ENCODE results near the gene PAX2.

PAX2 gene

GRCh38 chr10:100837300-100837699 is 91.9 kb downstream of the PAX2 start:
- in situ Hi-C loops (cut with MboI; ENCODE audit: low sequenced_read_pairs): no loop called here
- Histone ChIP-seq H3K4me3 (no peak overlapping the region), H3K27me3 (ENCODE audit: low read depth) (peaks cover 3% of the 10 kb centered on the region; the same call in 1 of the 2 replicates), H3K36me3 (replicated peaks) (no peaks in the 10 kb centered on the region), H3K9me3 (no peaks in the 10 kb centered on the region), H3K4me1 (no peaks in the 10 kb centered on the region)
- DNase-seq (ENCODE audit: low spot score in 2 of 2): no peak

- DNase-seq (ENCODE audit: low spot score in 2 of 2): no peak
- no peak overlapping the region for H3K4me3 ChIP-seq
- no peaks in the 10 kb centered on the region for H3K4me1 ChIP-seq
- H3K36me3 ChIP-seq (replicated peaks): no peaks in the 10 kb centered on the region
- no peaks in the 10 kb centered on the region for H3K9me3 ChIP-seq
- peaks cover 4% of the 10 kb centered on the region; the same call in 1 of the 2 replicates for H3K27me3 ChIP-seq (ENCODE audit: low read depth)
- in situ Hi-C loops (cut with MboI; ENCODE audit: low sequenced_read_pairs): no loop called here
These were observed 93.6 kb downstream of the PAX2 start for GRCh38 chr10:100838986-100839385.

GRCh38 chr10:100841528-100841927 is 96.1 kb downstream of the PAX2 start:
- in situ Hi-C loops (cut with MboI; ENCODE audit: low sequenced_read_pairs): no loop called here
- DNase-seq (ENCODE audit: low spot score in 2 of 2): no peak
- peaks cover 11% of the 10 kb centered on the region; the same call in 1 of the 2 replicates for H3K27me3 ChIP-seq (ENCODE audit: low read depth)
- H3K4me1 ChIP-seq: no peaks in the 10 kb centered on the region
- no peak overlapping the region for H3K4me3 ChIP-seq
- no peaks in the 10 kb centered on the region for H3K9me3 ChIP-seq
- no peaks in the 10 kb centered on the region for H3K36me3 ChIP-seq (replicated peaks)

GRCh38 chr10:100847440-100847839 is 102.1 kb downstream of the PAX2 start:
- Histone ChIP-seq H3K9me3 (no peaks in the 10 kb centered on the region), H3K4me1 (no peaks in the 10 kb centered on the region), H3K4me3 (no peak overlapping the region), H3K27me3 (ENCODE audit: low read depth) (peaks cover 36% of the 10 kb centered on the region), H3K36me3 (replicated peaks) (no peaks in the 10 kb centered on the region)
- in situ Hi-C loops (cut with MboI; ENCODE audit: low sequenced_read_pairs): no loop called here
- no peak for DNase-seq (ENCODE audit: low spot score in 2 of 2)

GRCh38 chr10:100848770-100849169 is 103.4 kb downstream of the PAX2 start:
- in situ Hi-C loops (cut with MboI; ENCODE audit: low sequenced_read_pairs): no loop called here
- Histone ChIP-seq H3K9me3 (no peaks in the 10 kb centered on the region), H3K4me1 (no peaks in the 10 kb centered on the region), H3K36me3 (replicated peaks) (no peaks in the 10 kb centered on the region), H3K4me3 (no peak overlapping the region), H3K27me3 (ENCODE audit: low read depth) (peaks cover 36% of the 10 kb centered on the region)
- DNase-seq (ENCODE audit: low spot score in 2 of 2): no peak

GRCh38 chr10:100858261-100858660 is 112.9 kb downstream of the PAX2 start:
- Histone ChIP-seq H3K4me1 (no peaks in the 10 kb centered on the region), H3K4me3 (no peak overlapping the region), H3K9me3 (no peaks in the 10 kb centered on the region), H3K36me3 (replicated peaks) (no peaks in the 10 kb centered on the region), H3K27me3 (ENCODE audit: low read depth) (peaks cover 43% of the 10 kb centered on the region)
- no peak for DNase-seq (ENCODE audit: low spot score in 2 of 2)
- in situ Hi-C loops (cut with MboI; ENCODE audit: low sequenced_read_pairs): no loop called here

- Histone ChIP-seq H3K36me3 (replicated peaks) (no peaks in the 10 kb centered on the region), H3K27me3 (ENCODE audit: low read depth) (peaks cover 43% of the 10 kb centered on the region), H3K9me3 (no peaks in the 10 kb centered on the region), H3K4me3 (no peak overlapping the region), H3K4me1 (no peaks in the 10 kb centered on the region)
- no peak for DNase-seq (ENCODE audit: low spot score in 2 of 2)
- in situ Hi-C loops (cut with MboI; ENCODE audit: low sequenced_read_pairs): no loop called here
These were observed 113.5 kb downstream of the PAX2 start for GRCh38 chr10:100858747-100859483.

- H3K4me1 ChIP-seq: no peaks in the 10 kb centered on the region
- in situ Hi-C loops (cut with MboI; ENCODE audit: low sequenced_read_pairs): no loop called here
- H3K4me3 ChIP-seq: no peak overlapping the region
- H3K9me3 ChIP-seq: no peaks in the 10 kb centered on the region
- H3K27me3 ChIP-seq (ENCODE audit: low read depth): peaks cover 43% of the 10 kb centered on the region
- H3K36me3 ChIP-seq (replicated peaks): no peaks in the 10 kb centered on the region
- no peak for DNase-seq (ENCODE audit: low spot score in 2 of 2)
These were observed 114.0 kb downstream of the PAX2 start for GRCh38 chr10:100859484-100859763.

GRCh38 chr10:100863433-100863832 is 118.1 kb downstream of the PAX2 start:
- Histone ChIP-seq H3K27me3 (ENCODE audit: low read depth) (peaks cover 36% of the 10 kb centered on the region), H3K36me3 (replicated peaks) (no peaks in the 10 kb centered on the region), H3K9me3 (no peaks in the 10 kb centered on the region), H3K4me3 (no peak overlapping the region), H3K4me1 (no peaks in the 10 kb centered on the region)
- in situ Hi-C loops (cut with MboI; ENCODE audit: low sequenced_read_pairs): no loop called here
- DNase-seq (ENCODE audit: low spot score in 2 of 2): no peak

GRCh38 chr10:100864036-100864885 is 118.9 kb downstream of the PAX2 start:
- H3K27me3 ChIP-seq (ENCODE audit: low read depth): peaks cover 31% of the 10 kb centered on the region
- no peak for DNase-seq (ENCODE audit: low spot score in 2 of 2)

GRCh38 chr10:100864978-100865377 is 119.6 kb downstream of the PAX2 start:
- Histone ChIP-seq H3K4me3 (no peak overlapping the region), H3K27me3 (ENCODE audit: low read depth) (peaks cover 25% of the 10 kb centered on the region), H3K9me3 (no peaks in the 10 kb centered on the region), H3K36me3 (replicated peaks) (no peaks in the 10 kb centered on the region), H3K4me1 (no peaks in the 10 kb centered on the region)
- DNase-seq (ENCODE audit: low spot score in 2 of 2): no peak
- in situ Hi-C loops (cut with MboI; ENCODE audit: low sequenced_read_pairs): no loop called here

More at GRCh38 chr10:100864036-100864885, 118.9 kb downstream of the PAX2 start:
- H3K4me3 ChIP-seq: no peak overlapping the region
- H3K4me1 ChIP-seq: no peaks in the 10 kb centered on the region
- no peaks in the 10 kb centered on the region for H3K9me3 ChIP-seq
- in situ Hi-C loops (cut with MboI; ENCODE audit: low sequenced_read_pairs): no loop called here
- no peaks in the 10 kb centered on the region for H3K36me3 ChIP-seq (replicated peaks)

GRCh38 chr10:100866010-100866409 is 120.6 kb downstream of the PAX2 start:
- peaks cover 14% of the 10 kb centered on the region; the same call in 1 of the 2 replicates for H3K27me3 ChIP-seq (ENCODE audit: low read depth)
- no peaks in the 10 kb centered on the region for H3K4me1 ChIP-seq
- no peaks in the 10 kb centered on the region for H3K36me3 ChIP-seq (replicated peaks)
- no peak overlapping the region for H3K4me3 ChIP-seq
- in situ Hi-C loops (cut with MboI; ENCODE audit: low sequenced_read_pairs): no loop called here
- no peak for DNase-seq (ENCODE audit: low spot score in 2 of 2)
- no peaks in the 10 kb centered on the region for H3K9me3 ChIP-seq

- Histone ChIP-seq H3K27me3 (ENCODE audit: low read depth) (peaks cover 8% of the 10 kb centered on the region; the same call in 1 of the 2 replicates), H3K36me3 (replicated peaks) (no peaks in the 10 kb centered on the region), H3K9me3 (no peaks in the 10 kb centered on the region), H3K4me3 (no peak overlapping the region), H3K4me1 (no peaks in the 10 kb centered on the region)
- DNase-seq (ENCODE audit: low spot score in 2 of 2): peak in 1 of 2 experiments; percentile 24
- in situ Hi-C loops (cut with MboI; ENCODE audit: low sequenced_read_pairs): no loop called here
These were observed 121.3 kb downstream of the PAX2 start for GRCh38 chr10:100866575-100867098.
